NT2/D1 (cell line): ENCODE data around the gene TEKT5.

Experiments
- SUZ12 ChIP-seq: IDR thresholded peaks from 2 replicates; pipeline ENCODE4 v1.6.1; 2011; ENCODE audit not compliant: insufficient read length, insufficient read depth; ENCODE audit errors: extremely low read depth
- YY1 ChIP-seq: IDR thresholded peaks from 2 replicates; pipeline ENCODE4 v1.6.1; 2011; ENCODE audit not compliant: insufficient read length, insufficient read depth
- ZNF274 ChIP-seq: IDR thresholded peaks from 2 replicates; pipeline ENCODE4 v1.6.1; 2011; ENCODE audit warnings: mild to moderate bottlenecking, low read depth, low read length

DNA sequence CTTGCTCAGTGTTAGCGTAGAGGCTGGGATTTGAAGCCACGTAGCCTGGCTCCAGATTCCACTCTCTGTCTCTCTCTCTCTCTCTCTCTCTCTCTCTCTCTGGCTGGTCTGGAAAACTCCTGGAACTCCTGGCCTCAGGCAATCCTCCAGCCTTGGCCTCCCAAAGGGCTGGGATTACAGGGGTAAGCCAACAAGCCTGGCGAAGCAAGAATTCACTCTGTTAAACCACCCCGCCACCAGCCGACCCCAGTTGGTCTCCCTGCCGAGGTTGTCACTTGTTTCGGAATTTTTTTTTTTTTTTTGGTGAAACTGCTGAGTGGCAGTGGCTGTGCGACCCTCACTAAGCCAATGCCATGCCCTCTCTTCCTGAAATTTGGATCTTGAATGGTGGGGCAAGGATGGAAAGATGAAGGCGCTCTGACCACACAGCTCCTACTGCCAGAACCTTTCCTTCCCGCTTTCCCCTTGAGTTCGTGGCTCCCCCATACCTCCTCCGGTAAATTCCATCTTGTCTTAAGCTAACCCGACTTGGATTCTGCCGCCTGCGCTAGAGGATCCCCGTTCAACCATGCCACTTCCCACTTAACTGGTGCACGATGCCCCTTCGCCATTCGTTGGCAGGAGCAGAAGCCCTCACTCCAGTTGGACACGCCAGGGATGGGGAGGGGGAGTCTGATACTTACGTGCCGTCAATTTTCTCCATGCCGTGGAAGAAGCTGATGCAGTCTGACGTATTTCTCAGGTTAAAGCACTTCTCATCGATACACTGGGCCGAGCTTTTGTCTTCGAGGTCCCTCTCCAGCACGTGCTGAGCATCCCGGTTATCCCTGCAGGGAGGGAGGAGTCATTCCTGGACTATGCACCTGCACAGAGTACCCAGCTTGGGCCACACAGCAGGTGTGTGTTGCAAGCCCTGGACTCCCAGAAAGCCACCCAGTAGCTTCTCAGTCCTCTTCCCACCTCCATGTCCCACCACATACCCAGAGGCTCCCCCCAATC, 13.1 kb downstream of the TEKT5 start:
- TF ChIP-seq YY1 (no peak), ZNF274 (no peak), SUZ12 (no peak)
